DOHH2 (cell line): ENCODE data around the gene CCDC34.

Source experiments
- EZH2phosphoT487 ChIP-seq: fragments of 200-600 bp; sonication (generic); IDR thresholded peaks from 2 replicates; pipeline ENCODE4 v1.6.1; 2017; ENCODE audit warnings: borderline replicate concordance, mild to moderate bottlenecking, antibody characterized with exemption, low read length, moderate library complexity, mixed read lengths
- TF ChIP-seq, protein P1 (sequence below): fragments of 200-600 bp; sonication (generic); IDR thresholded peaks from one replicate; pipeline ENCODE4 v1.5.1; 2014; ENCODE audit warnings: antibody characterized with exemption, mild to moderate bottlenecking, low read depth, low read length; ENCODE audit not compliant: poor library complexity, severe bottlenecking

DNA sequence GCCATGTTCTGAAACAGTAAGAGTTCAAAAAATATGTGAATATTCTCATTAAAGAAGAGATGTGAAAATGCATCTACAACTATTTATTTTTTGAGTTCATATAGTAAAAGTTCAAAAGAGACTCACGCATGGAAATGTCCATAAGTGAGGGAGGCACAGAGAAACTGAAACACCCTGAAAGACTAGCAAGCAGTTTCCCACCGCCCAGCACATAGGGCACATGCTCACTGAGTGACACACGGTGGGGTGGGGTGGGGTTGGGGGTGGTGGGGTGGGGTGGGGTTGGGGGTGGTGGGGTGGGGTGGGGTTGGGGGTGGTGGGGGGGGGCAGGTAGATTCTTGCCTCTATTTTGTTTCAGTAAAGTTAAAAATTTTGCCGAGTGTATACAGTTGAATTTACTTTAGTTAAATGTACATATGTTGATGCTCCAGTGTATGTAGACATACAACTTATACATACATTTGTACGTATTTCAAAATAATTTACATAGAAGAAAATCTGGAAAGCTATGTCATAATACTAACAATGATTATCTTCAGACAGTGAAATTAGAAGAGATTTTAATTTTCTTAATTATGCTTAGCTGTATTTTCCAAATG lies 6.3 kb downstream of the CCDC34 start:
- TF ChIP-seq, protein P1, sequence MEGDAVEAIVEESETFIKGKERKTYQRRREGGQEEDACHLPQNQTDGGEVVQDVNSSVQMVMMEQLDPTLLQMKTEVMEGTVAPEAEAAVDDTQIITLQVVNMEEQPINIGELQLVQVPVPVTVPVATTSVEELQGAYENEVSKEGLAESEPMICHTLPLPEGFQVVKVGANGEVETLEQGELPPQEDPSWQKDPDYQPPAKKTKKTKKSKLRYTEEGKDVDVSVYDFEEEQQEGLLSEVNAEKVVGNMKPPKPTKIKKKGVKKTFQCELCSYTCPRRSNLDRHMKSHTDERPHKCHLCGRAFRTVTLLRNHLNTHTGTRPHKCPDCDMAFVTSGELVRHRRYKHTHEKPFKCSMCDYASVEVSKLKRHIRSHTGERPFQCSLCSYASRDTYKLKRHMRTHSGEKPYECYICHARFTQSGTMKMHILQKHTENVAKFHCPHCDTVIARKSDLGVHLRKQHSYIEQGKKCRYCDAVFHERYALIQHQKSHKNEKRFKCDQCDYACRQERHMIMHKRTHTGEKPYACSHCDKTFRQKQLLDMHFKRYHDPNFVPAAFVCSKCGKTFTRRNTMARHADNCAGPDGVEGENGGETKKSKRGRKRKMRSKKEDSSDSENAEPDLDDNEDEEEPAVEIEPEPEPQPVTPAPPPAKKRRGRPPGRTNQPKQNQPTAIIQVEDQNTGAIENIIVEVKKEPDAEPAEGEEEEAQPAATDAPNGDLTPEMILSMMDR, result no peak
- TF ChIP-seq EZH2phosphoT487, result no peak
